Gastroesophageal sphincter (tissue), 3 donors: ENCODE data around the gene TBC1D14.

Experiments
- CTCF ChIP-seq, 4 experiments: fragments of 200-600 bp in 2 of 4; fragments of 450-650 bp in 2 of 4; sonication (generic) in 1 of 4; IDR thresholded peaks; one replicate each; pipeline ENCODE4 v1.5.1; 2017 to 2019; ENCODE audit warnings: antibody characterized with exemption in 4 of 4, mild to moderate bottlenecking in 2 of 4, moderate library complexity in 2 of 4
- POLR2AphosphoS5 ChIP-seq: sonication (generic); formaldehyde crosslinking; IDR thresholded peaks from one replicate; pipeline ENCODE4 v1.6.1; 2017; ENCODE audit warnings: antibody characterized with exemption

GRCh38 chr4:6896035-6896434 is 13.6 kb upstream of the TBC1D14 start:
- no peak for TF ChIP-seq POLR2AphosphoS5
- no peak for TF ChIP-seq CTCF (IDR thresholded peaks at IDR 0.05)
